ENCODE measurements around the gene SUCLG2.

DNA sequence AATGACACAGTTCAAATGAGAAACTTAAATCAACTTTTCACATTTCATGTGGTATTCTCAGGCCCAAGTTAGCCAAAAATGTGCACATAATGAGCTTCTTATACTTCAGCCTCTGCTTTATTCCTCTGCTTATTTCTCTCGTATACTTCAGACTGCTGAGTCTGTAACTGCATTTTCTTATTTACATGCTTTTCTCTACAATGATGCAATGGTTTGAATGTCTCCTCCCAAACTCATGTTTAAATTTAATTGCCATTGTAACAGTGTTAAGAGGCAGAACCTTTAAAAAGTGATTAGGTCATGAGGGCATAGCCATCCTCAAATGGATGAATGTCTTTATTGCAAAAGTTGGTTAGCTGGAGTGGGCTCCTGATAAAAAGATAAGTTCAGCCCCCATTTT lies 184.2 kb downstream of the SUCLG2 start:
- TF ChIP-seq CTCF (IDR thresholded peaks at IDR 0.05; ENCODE audit: low read depth, low read length, poor library complexity, severe bottlenecking), result no peak
- no peak for TF ChIP-seq EZH2phosphoT487 (IDR thresholded peaks at IDR 0.05; ENCODE audit: borderline replicate concordance, low read length)

All from DOHH2 (cell line).